ENCODE measurements around the gene IGFN1. TPM values are rescaled to one million over a fixed set of nuclear protein-coding genes. Genes with fewer than 3 reads are reported as not detected.

IGFN1 gene
- polyA plus RNA-seq, 1 of the 3 experiments (the other 2 are of a cell fraction) = 0.18 TPM

GRCh38 chr1:201272799-201273198, 82.2 kb downstream of the IGFN1 start (continued):
- no peak for TF ChIP-seq CHD2 (IDR thresholded peaks at IDR 0.05; ENCODE audit: low read length, partially characterized antibody)
- TF ChIP-seq NRF1 (IDR thresholded peaks at IDR 0.05; ENCODE audit: low read depth, low read length) = no peak

GRCh38 chr1:201274616-201275252, 84.1 kb downstream of the IGFN1 start:
- H3K4me1 ChIP-seq (ENCODE audit: control insufficient read depth in 1 of 2, insufficient read depth in 2 of 2, low read depth in 1 of 2, low read length in 1 of 2) = peaks cover 13 to 20% of the 10 kb centered on the region in 2 experiments; a peak in 3 of 4 replicates
- H3K79me2 ChIP-seq (ENCODE audit: insufficient read depth) = no peaks in the 10 kb centered on the region
- ChIA-PET POLR2A (no interaction called here), CTCF (interaction anchor here (1.3 to 2.1 kb wide), 2 partner anchors 20 to 34 kb away, joined by 3 to 8 read pairs; no protein-coding TSS in a partner anchor)
- no peaks in the 10 kb centered on the region for H3K9me3 ChIP-seq
- H3K9me2 ChIP-seq = no peaks in the 10 kb centered on the region
- no peak for TF ChIP-seq MEF2A (IDR thresholded peaks at IDR 0.05; ENCODE audit: borderline replicate concordance, low read depth)
- no peak overlapping the region for H3K9ac ChIP-seq
- no peaks in the 10 kb centered on the region for H3F3A ChIP-seq (replicated peaks; ENCODE audit: insufficient read depth)
- H3K4me2 ChIP-seq = no peak overlapping the region
- 85% methylated on average over 10 of the region's 12 CpGs for WGBS (ENCODE audit: low lambda C conversion rate)
- peak overlapping the region in 1 of 2 experiments; percentile 43; a peak in 2 of 4 replicates for H3K27ac ChIP-seq (ENCODE audit: low read depth in 2 of 2, low read length in 1 of 2)
- H3K36me3 ChIP-seq (replicated peaks in 1 of 2; ENCODE audit: control insufficient read depth in 1 of 2, insufficient read depth in 2 of 2, low read length in 1 of 2) = no peaks in the 10 kb centered on the region
- H4K20me1 ChIP-seq (ENCODE audit: insufficient read depth) = no peaks in the 10 kb centered on the region
- DNase-seq = no peak
- no peak overlapping the region for H2AFZ ChIP-seq (ENCODE audit: low read depth)
- no peaks in the 10 kb centered on the region for H3K27me3 ChIP-seq (ENCODE audit: insufficient read depth)
- no peak overlapping the region for H3K4me3 ChIP-seq (ENCODE audit: low read depth in 2 of 2, low read length in 1 of 2)

GRCh38 chr1:201275253-201275666, 84.6 kb downstream of the IGFN1 start:
- ChIA-PET POLR2A (no interaction called here), CTCF (interaction anchor here (1.3 to 2.1 kb wide), 2 partner anchors 21 to 34 kb away, joined by 3 to 8 read pairs; no protein-coding TSS in a partner anchor)
- Histone ChIP-seq H3F3A (replicated peaks; ENCODE audit: insufficient read depth) (no peaks in the 10 kb centered on the region), H3K9me3 (no peaks in the 10 kb centered on the region), H3K9me2 (no peaks in the 10 kb centered on the region), H4K20me1 (ENCODE audit: insufficient read depth) (no peaks in the 10 kb centered on the region), H3K27ac (ENCODE audit: low read depth in 2 of 2, low read length in 1 of 2) (peak overlapping the region in 1 of 2 experiments; percentile 43; a peak in 2 of 4 replicates), H3K4me2 (no peak overlapping the region), H3K4me3 (ENCODE audit: low read depth in 2 of 2, low read length in 1 of 2) (no peak overlapping the region), H3K4me1 (ENCODE audit: control insufficient read depth in 1 of 2, insufficient read depth in 2 of 2, low read depth in 1 of 2, low read length in 1 of 2) (peaks cover 13 to 15% of the 10 kb centered on the region in 2 experiments; a peak in 3 of 4 replicates), H2AFZ (ENCODE audit: low read depth) (no peak overlapping the region), H3K79me2 (ENCODE audit: insufficient read depth) (no peaks in the 10 kb centered on the region), H3K9ac (no peak overlapping the region), H3K36me3 (replicated peaks in 1 of 2; ENCODE audit: control insufficient read depth in 1 of 2, insufficient read depth in 2 of 2, low read length in 1 of 2) (no peaks in the 10 kb centered on the region), H3K27me3 (ENCODE audit: insufficient read depth) (no peaks in the 10 kb centered on the region)
- TF ChIP-seq TAF1 (IDR thresholded peaks at IDR 0.05; ENCODE audit: borderline replicate concordance, low read depth, low read length) = no peak
- TF ChIP-seq POLR2AphosphoS5 (IDR thresholded peaks at IDR 0.05; ENCODE audit: low read depth, low read length) = no peak
- TF ChIP-seq RFX5 (IDR thresholded peaks at IDR 0.05; ENCODE audit: low read length) = no peak
- TF ChIP-seq IRF3 (IDR thresholded peaks at IDR 0.05; ENCODE audit: low read depth, low read length) = no peak
- no peak for TF ChIP-seq RCOR1 (IDR thresholded peaks at IDR 0.05; ENCODE audit: low read length)
- no peak for TF ChIP-seq MEF2A (IDR thresholded peaks at IDR 0.05; ENCODE audit: borderline replicate concordance, low read depth)
- no peak for TF ChIP-seq TEAD4 (IDR thresholded peaks at IDR 0.05; ENCODE audit: borderline replicate concordance, insufficient read depth)
- peak; percentile 33; the same call in 1 of the 2 replicates for TF ChIP-seq NFIC (IDR thresholded peaks at IDR 0.05; ENCODE audit: borderline replicate concordance)
- no peak for TF ChIP-seq REST (IDR thresholded peaks at IDR 0.05; ENCODE audit: low read depth, low read length)
- peak; percentile 49; the same call in 1 of the 2 replicates for TF ChIP-seq TCF12 (IDR thresholded peaks at IDR 0.05)
- no peak for TF ChIP-seq EP300 (IDR thresholded peaks at IDR 0.05; ENCODE audit: borderline replicate concordance in 1 of 2, low read depth in 1 of 2, low read length in 1 of 2)
- TF ChIP-seq FOSL2 (IDR thresholded peaks at IDR 0.05; ENCODE audit: borderline replicate concordance, low read depth) = peak; percentile 23; the same call in 1 of the 2 replicates
- no peak for DNase-seq
- 55% methylated on average over 7 of the region's 15 CpGs for WGBS (ENCODE audit: low lambda C conversion rate)
